ENCODE data around the gene IL4R.

DNA sequence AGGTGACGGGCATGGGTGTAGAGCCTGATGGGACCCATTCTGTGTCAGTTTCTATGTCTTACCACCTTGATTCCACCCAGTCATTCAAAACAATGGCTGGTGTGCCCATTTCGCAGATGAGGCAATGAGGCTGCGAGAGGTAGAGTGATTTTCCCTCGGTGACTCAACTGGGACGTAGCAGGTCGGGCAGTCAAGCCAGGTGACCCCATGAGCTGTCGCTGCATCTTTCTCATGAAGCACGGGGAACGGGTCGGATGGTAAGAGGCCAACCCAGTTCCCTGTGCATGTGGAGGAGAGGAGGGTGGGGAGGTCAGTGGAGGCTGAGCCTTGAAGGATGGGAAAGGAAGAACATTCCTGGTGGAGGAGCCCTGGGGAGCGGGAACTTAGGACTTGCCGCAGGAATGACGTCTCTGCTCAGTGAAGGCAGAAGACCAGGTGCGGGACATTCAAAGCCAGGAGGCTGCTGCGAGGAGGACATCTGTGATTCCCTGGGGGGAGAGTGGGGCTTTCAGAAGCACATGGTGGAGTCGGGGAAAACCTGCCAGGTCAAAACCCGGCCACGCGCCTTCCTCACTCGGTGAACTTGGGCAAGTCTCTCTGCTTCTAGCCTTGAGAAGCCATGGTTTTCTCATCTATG is 89.3 kb downstream of the IL4R start:
- TF ChIP-seq, protein P1, sequence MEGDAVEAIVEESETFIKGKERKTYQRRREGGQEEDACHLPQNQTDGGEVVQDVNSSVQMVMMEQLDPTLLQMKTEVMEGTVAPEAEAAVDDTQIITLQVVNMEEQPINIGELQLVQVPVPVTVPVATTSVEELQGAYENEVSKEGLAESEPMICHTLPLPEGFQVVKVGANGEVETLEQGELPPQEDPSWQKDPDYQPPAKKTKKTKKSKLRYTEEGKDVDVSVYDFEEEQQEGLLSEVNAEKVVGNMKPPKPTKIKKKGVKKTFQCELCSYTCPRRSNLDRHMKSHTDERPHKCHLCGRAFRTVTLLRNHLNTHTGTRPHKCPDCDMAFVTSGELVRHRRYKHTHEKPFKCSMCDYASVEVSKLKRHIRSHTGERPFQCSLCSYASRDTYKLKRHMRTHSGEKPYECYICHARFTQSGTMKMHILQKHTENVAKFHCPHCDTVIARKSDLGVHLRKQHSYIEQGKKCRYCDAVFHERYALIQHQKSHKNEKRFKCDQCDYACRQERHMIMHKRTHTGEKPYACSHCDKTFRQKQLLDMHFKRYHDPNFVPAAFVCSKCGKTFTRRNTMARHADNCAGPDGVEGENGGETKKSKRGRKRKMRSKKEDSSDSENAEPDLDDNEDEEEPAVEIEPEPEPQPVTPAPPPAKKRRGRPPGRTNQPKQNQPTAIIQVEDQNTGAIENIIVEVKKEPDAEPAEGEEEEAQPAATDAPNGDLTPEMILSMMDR (CRISPR knock-in tag; IDR thresholded peaks at IDR 0.05): no peak
- TF ChIP-seq ZNF326 (CRISPR knock-in tag; IDR thresholded peaks at IDR 0.05; ENCODE audit: borderline replicate concordance): no peak
- no peak for TF ChIP-seq ZNF10 (CRISPR knock-in tag; IDR thresholded peaks at IDR 0.05; ENCODE audit: borderline replicate concordance, low read depth)
- TF ChIP-seq TAF1 (CRISPR knock-in tag; IDR thresholded peaks at IDR 0.05): no peak
- TF ChIP-seq CC2D1A (CRISPR knock-in tag; IDR thresholded peaks at IDR 0.05): no peak
- no peak for TF ChIP-seq HNF4G (IDR thresholded peaks at IDR 0.05; ENCODE audit: borderline replicate concordance, low read depth, low read length)
- TF ChIP-seq HNF4G (CRISPR knock-in tag; IDR thresholded peaks at IDR 0.05; ENCODE audit: borderline replicate concordance, low read depth): no peak
- TF ChIP-seq, protein P2, sequence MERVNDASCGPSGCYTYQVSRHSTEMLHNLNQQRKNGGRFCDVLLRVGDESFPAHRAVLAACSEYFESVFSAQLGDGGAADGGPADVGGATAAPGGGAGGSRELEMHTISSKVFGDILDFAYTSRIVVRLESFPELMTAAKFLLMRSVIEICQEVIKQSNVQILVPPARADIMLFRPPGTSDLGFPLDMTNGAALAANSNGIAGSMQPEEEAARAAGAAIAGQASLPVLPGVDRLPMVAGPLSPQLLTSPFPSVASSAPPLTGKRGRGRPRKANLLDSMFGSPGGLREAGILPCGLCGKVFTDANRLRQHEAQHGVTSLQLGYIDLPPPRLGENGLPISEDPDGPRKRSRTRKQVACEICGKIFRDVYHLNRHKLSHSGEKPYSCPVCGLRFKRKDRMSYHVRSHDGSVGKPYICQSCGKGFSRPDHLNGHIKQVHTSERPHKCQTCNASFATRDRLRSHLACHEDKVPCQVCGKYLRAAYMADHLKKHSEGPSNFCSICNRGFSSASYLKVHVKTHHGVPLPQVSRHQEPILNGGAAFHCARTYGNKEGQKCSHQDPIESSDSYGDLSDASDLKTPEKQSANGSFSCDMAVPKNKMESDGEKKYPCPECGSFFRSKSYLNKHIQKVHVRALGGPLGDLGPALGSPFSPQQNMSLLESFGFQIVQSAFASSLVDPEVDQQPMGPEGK (CRISPR knock-in tag; IDR thresholded peaks at IDR 0.05): no peak
- no peak for TF ChIP-seq ZZZ3 (CRISPR knock-in tag; IDR thresholded peaks at IDR 0.05; ENCODE audit: borderline replicate concordance)
- no peak for TF ChIP-seq ZNF274 (CRISPR knock-in tag; IDR thresholded peaks at IDR 0.05)
- no peak for TF ChIP-seq ZNF180 (CRISPR knock-in tag; IDR thresholded peaks at IDR 0.05; ENCODE audit: borderline replicate concordance, low read depth)
- TF ChIP-seq RAD21 (CRISPR knock-in tag; IDR thresholded peaks at IDR 0.05): no peak

Measured in HepG2 (cell line).